ENCODE data around the gene PAQR3.

The PAQR3 gene

DNA sequence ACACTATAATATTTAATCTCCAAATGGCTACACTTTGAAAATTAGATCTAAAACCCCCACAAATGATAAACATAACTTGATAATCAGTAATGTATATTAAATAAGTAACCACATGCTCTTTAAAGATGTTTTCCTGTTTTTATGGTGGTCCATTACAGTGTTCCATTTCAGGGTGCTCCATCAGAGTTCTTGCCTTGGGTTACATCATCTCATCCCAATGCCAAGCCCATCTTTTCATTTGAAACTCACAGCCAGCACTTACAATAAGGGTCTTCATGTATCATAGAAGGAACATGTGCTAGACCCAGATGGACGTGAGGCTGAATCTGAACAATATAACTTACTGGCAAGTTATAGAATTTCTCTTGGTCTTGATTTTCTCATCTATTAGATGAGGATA is 10.5 kb upstream of the PAQR3 start:
- ChIA-PET CTCF (no interaction called here), POLR2A (no interaction called here)
- DNase-seq (ENCODE audit: extremely low spot score), result no peak
- TF ChIP-seq, protein P1, sequence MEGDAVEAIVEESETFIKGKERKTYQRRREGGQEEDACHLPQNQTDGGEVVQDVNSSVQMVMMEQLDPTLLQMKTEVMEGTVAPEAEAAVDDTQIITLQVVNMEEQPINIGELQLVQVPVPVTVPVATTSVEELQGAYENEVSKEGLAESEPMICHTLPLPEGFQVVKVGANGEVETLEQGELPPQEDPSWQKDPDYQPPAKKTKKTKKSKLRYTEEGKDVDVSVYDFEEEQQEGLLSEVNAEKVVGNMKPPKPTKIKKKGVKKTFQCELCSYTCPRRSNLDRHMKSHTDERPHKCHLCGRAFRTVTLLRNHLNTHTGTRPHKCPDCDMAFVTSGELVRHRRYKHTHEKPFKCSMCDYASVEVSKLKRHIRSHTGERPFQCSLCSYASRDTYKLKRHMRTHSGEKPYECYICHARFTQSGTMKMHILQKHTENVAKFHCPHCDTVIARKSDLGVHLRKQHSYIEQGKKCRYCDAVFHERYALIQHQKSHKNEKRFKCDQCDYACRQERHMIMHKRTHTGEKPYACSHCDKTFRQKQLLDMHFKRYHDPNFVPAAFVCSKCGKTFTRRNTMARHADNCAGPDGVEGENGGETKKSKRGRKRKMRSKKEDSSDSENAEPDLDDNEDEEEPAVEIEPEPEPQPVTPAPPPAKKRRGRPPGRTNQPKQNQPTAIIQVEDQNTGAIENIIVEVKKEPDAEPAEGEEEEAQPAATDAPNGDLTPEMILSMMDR (IDR thresholded peaks at IDR 0.05; ENCODE audit: control extremely low read depth, extremely low read depth, low read depth, missing control alignments), result no peak

DNA sequence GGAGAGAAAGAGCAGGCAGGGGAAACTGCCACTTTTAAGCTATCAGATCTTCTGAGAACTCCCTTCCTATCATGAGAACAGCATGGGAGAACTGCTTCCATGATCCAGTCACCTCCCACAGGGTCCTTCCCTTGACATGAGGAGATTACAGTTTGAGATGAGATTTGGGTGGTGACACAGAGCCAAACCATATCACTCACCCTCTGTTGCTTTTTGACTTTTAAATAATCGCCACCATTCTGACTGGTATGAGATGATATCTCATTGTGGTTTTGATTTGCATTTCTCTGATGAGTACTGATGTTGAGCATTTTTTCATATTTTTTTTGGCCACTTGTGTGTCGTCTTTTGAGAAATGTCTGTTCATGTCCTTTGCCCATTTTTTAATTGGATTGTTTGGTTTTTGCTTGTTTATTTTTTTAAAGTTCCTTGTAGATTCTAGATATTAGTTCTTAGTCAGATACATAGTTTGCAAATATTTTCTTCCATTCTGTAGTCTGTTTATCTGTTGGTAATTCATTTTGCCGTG is 6.5 kb upstream of the PAQR3 start:
- POLR2A ChIA-PET, result no interaction called here
- TF ChIP-seq, protein P1 (IDR thresholded peaks at IDR 0.05; ENCODE audit: control extremely low read depth, extremely low read depth, low read depth, missing control alignments), result no peak
- CTCF ChIA-PET, result no interaction called here
- DNase-seq (ENCODE audit: extremely low spot score), result no peak

DNA sequence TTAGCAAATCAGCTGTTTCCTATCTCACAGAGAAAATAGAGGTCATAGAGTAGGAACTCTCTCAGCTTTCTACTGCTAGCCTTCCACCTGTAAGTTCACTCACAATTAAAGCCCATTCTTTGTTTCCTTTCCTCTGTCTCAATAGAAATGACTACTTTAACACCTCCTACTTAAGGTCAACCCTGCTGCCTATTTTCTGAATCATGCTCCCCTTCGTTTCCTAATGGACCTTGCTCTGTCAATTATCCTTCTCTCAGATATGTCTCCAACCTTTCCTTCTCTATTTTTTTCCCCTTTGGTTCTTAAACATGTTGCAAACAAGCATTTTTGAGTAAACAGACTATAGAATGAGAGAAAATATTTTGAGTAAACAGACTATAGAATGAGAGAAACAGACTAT is 5.1 kb upstream of the PAQR3 start:
- POLR2A ChIA-PET, result no interaction called here
- CTCF ChIA-PET, result no interaction called here
- TF ChIP-seq, protein P1 (IDR thresholded peaks at IDR 0.05; ENCODE audit: control extremely low read depth, extremely low read depth, low read depth, missing control alignments), result no peak
- no peak for DNase-seq (ENCODE audit: extremely low spot score)

DNA sequence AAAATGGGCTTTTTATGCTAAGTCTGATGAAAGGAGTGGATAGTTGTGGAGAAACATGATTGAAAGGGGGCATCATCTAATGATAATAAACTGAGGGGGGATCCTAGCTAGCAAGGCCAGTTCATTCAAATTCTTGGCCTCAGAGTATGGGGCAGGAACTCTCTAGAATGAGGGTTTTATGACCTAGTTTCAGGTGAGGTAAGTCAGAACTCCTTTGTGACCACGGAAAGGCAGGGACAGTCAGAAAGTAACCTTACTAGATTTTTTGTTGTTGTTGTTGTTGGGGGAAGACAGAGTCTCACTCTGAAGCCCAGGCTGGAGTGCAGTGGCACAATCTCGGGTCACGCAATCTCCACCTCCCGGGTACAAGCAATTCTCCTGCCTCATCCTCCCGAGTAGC is 1.5 kb upstream of the PAQR3 start:
- ChIA-PET CTCF (interaction anchor here (4.2 kb wide), 1 partner anchor 12 kb away, joined by 20 read pairs; no protein-coding TSS in a partner anchor), POLR2A (no interaction called here)
- no peak for DNase-seq (ENCODE audit: extremely low spot score)
- TF ChIP-seq, protein P1 (IDR thresholded peaks at IDR 0.05; ENCODE audit: control extremely low read depth, extremely low read depth, low read depth, missing control alignments), result no peak

DNA sequence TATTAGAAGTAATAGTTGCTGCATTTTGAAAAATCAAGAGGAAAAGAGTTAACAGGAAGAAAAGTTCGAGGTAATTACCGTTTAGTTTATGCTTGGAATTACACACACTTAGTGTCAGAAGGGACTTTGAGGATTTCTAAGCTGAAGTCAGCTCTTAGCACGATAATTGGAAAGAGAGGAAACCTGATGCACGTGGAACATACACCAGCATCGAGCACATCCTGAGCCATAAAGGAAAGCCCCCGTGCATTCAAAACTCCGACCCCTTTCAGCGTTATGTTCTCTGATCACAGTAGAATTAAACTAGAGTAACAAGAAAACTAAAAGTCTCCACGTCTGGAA is 400 bp upstream of the PAQR3 start:
- no peak for DNase-seq (ENCODE audit: extremely low spot score)
- POLR2A ChIA-PET, result interaction anchor here (0.5 to 0.8 kb wide), 4 partner anchors 11 to 1979 kb away, joined by 3 to 8 read pairs (median 3); no protein-coding TSS in a partner anchor
- TF ChIP-seq, protein P1 (IDR thresholded peaks at IDR 0.05; ENCODE audit: control extremely low read depth, extremely low read depth, low read depth, missing control alignments), result no peak
- CTCF ChIA-PET, result interaction anchor here (1.0 to 4.2 kb wide), 4 partner anchors 8 to 330 kb away, joined by 3 to 20 read pairs (median 5); no protein-coding TSS in a partner anchor

DNA sequence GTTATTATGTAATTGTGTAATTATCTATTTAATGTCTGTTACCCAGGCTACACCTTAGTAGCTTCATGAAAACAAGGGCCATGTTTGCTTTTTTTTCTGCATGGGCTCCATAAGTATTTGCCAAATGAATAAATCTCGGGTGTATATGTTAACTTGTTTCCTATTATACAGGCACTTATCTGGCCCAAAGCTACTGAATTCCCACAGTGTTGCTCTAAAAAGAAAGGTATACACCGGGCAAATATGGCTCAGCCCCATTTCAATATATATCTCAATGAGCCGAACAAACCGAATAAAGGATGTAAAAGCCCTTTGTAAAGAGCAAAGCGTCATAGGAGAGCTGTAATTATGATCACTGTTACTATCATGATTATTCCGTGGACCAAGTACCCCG is 767 bp downstream of the PAQR3 start:
- ChIA-PET CTCF (interaction anchor here (0.6 to 4.2 kb wide), 6 partner anchors 11 to 978 kb away, joined by 3 to 20 read pairs (median 4); no protein-coding TSS in a partner anchor), POLR2A (no interaction called here)
- TF ChIP-seq, protein P1 (IDR thresholded peaks at IDR 0.05; ENCODE audit: control extremely low read depth, extremely low read depth, low read depth, missing control alignments), result no peak
- no peak for DNase-seq (ENCODE audit: extremely low spot score)

Data from GM10248 (cell line).